ENCODE measurements around the gene SPATA16. TPM values are rescaled to one million over a fixed set of nuclear protein-coding genes. Genes with fewer than 3 reads are reported as not detected.

Gene SPATA16
- total RNA-seq, 4 donors from 2014 or later = not detected

- Histone ChIP-seq H3K27ac (no peak overlapping the region), H3K27me3 (no peaks in the 10 kb centered on the region), H3K4me3 (no peak overlapping the region), H3K36me3 (no peaks in the 10 kb centered on the region), H3K4me1 (no peaks in the 10 kb centered on the region), H3K9me3 (no peaks in the 10 kb centered on the region)
- intact Hi-C loops (cut with DNase I) = no loop called here
- TF ChIP-seq POLR2A (IDR thresholded peaks at IDR 0.05) (no peak), CTCF (IDR thresholded peaks at IDR 0.05) (no peak)
- no peak for DNase-seq
Observed at GRCh38 chr3:173001622-173002021, 139.4 kb downstream of the SPATA16 start.

DNA sequence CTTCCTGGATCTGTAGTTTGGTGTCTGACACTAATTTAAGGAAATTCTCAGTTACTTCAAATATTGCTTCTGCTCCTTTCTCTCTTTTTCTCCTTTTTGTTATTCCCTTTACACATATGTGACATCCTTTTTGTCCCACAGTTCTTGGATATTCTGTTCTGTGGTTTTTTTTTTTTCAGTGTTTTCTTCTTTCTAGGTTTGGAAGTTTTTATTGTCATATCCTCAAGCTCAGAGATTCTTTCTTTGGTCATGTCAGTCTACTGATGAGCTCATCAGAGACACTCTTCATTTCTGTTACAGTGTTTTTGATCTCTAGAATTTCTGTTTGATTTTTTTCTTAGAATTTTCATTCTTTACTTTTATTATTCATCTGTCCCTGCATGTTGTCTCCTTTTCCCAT, 140.5 kb downstream of the SPATA16 start:
- intact Hi-C loops (cut with DNase I) = no loop called here
- no peaks in the 10 kb centered on the region for H3K9me3 ChIP-seq
- no peaks in the 10 kb centered on the region for H3K4me1 ChIP-seq
- no peaks in the 10 kb centered on the region for H3K36me3 ChIP-seq
- no peak for DNase-seq
- no peak overlapping the region for H3K27ac ChIP-seq
- TF ChIP-seq CTCF (IDR thresholded peaks at IDR 0.05) (no peak), POLR2A (IDR thresholded peaks at IDR 0.05) (no peak)
- no peaks in the 10 kb centered on the region for H3K27me3 ChIP-seq
- no peak overlapping the region for H3K4me3 ChIP-seq

DNA sequence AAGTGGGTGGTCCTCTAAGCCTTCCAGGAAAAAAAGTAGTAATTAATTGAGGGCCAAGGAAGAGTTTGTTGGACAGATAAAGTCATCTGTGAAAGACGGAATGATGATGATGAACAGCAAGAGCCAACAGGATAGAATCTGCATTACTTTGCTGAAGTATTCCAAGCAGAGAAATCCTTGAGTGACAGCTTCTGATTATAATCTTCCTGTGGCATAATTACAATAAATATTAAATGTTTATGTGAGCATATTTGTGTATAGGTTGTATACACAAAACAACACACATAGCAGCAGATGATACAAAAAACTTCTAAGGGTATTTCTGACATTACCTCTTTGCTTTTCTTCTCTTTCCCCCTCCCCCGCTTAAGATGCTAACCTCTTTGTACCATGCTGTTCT, 147.6 kb downstream of the SPATA16 start:
- Histone ChIP-seq H3K9me3 (no peaks in the 10 kb centered on the region), H3K27ac (no peak overlapping the region), H3K27me3 (no peaks in the 10 kb centered on the region), H3K36me3 (no peaks in the 10 kb centered on the region), H3K4me1 (no peaks in the 10 kb centered on the region), H3K4me3 (no peak overlapping the region)
- 67 to 77% methylated on average over 2 of the region's 2 CpGs for WGBS, 2 donors
- intact Hi-C loops (cut with DNase I) = no loop called here
- no peak for DNase-seq
- no peak for TF ChIP-seq CTCF (IDR thresholded peaks at IDR 0.05)
- no peak for TF ChIP-seq POLR2A (IDR thresholded peaks at IDR 0.05)

GRCh38 chr3:172991424-172991996, 149.5 kb downstream of the SPATA16 start:
- H3K4me1 ChIP-seq = no peaks in the 10 kb centered on the region
- no peaks in the 10 kb centered on the region for H3K27me3 ChIP-seq
- no peak overlapping the region for H3K27ac ChIP-seq
- TF ChIP-seq POLR2A (IDR thresholded peaks at IDR 0.05) (no peak), CTCF (IDR thresholded peaks at IDR 0.05) (no peak)
- DNase-seq = no peak
- no peaks in the 10 kb centered on the region for H3K9me3 ChIP-seq
- H3K4me3 ChIP-seq = no peak overlapping the region
- H3K36me3 ChIP-seq = no peaks in the 10 kb centered on the region
- intact Hi-C loops (cut with DNase I) = no loop called here
- 69 to 72% methylated on average over 3 of the region's 3 CpGs for WGBS, 2 donors

GRCh38 chr3:172989373-172989772, 151.7 kb downstream of the SPATA16 start:
- no peak overlapping the region for H3K4me3 ChIP-seq
- 77 to 78% methylated on average over 3 of the region's 3 CpGs for WGBS, 2 donors

More at GRCh38 chr3:172989373-172989772, 151.7 kb downstream of the SPATA16 start:
- Histone ChIP-seq H3K4me1 (no peaks in the 10 kb centered on the region), H3K9me3 (no peaks in the 10 kb centered on the region), H3K27me3 (no peaks in the 10 kb centered on the region), H3K27ac (no peak overlapping the region), H3K36me3 (no peaks in the 10 kb centered on the region)
- TF ChIP-seq POLR2A (IDR thresholded peaks at IDR 0.05) = no peak
- no peak for TF ChIP-seq CTCF (IDR thresholded peaks at IDR 0.05)
- no peak for DNase-seq
- intact Hi-C loops (cut with DNase I) = no loop called here
